Aorta (tissue), 5 donors: ENCODE data around the gene NHLRC4. TPM values are rescaled to one million over a fixed set of nuclear protein-coding genes. Genes with fewer than 3 reads are reported as not detected.

ENCODE experiments used
- ATAC-seq: fragments of 200-7000 bp; cut with Tn5 transposase; one replicate; pipeline ENCODE4 v1.9.1; 2022; ENCODE audit warnings: moderate library complexity; ENCODE audit not compliant: low FRiP score
- DNase-seq, 2 donors: peaks; one replicate each; pipeline ENCODE4 v3.0.0-alpha.2; 2020
- H3K27ac ChIP-seq, 2 donors: one replicate each; pipeline ENCODE4 v1.5.1; 2013; ENCODE audit warnings: low read length in 2 of 2, mild to moderate bottlenecking in 2 of 2, moderate library complexity in 2 of 2, control low read depth in 1 of 2, inconsistent platforms in 1 of 2, low read depth in 1 of 2
- H3K27me3 ChIP-seq, 2 donors: one replicate each; pipeline ENCODE4 v1.6.1; 2013; ENCODE audit warnings: control low read depth in 1 of 2, low read length in 1 of 2, mild to moderate bottlenecking in 1 of 2, moderate library complexity in 1 of 2; ENCODE audit not compliant: insufficient read depth in 2 of 2, control insufficient read depth in 1 of 2
- H3K36me3 ChIP-seq, 2 donors: one replicate each; pipeline ENCODE4 v1.6.1; 2013; ENCODE audit warnings: control low read depth in 1 of 2, low read length in 1 of 2, mild to moderate bottlenecking in 1 of 2; ENCODE audit not compliant: insufficient read depth in 2 of 2, control insufficient read depth in 1 of 2
- H3K4me1 ChIP-seq, 2 donors: one replicate each; pipeline ENCODE4 v1.6.1; 2013; ENCODE audit warnings: low read length in 2 of 2, control low read depth in 1 of 2, mild to moderate bottlenecking in 1 of 2, moderate library complexity in 1 of 2; ENCODE audit not compliant: insufficient read depth in 2 of 2, control insufficient read depth in 1 of 2
- H3K4me3 ChIP-seq, 2 donors: one replicate each; pipeline ENCODE4 v1.5.1; 2013; ENCODE audit warnings: low read length in 2 of 2, control low read depth in 1 of 2, mild to moderate bottlenecking in 1 of 2
- H3K9me3 ChIP-seq: one replicate; pipeline ENCODE4 v1.6.1; 2013; ENCODE audit warnings: mild to moderate bottlenecking, low read length; ENCODE audit not compliant: control insufficient read depth
- WGBS, 2 donors: extraction: QIAGEN DNeasy Blood & Tissue Kit; methylation state at CpG; one replicate each; pipeline ENCODE4 v1.1.7; 2013; 5-methylcytosine and 5-hydroxymethylcytosine counted together
- intact Hi-C, 2 donors: fragments of 100-400 bp; cut with DNase I; formaldehyde crosslinking; loops; one replicate each; pipeline versions ENCODE4 v1.14.2 to v1.15.0; 2022
- polyA plus RNA-seq, 2 donors: library from polyadenylated mRNA; stranded (reverse); fragments of 200-250 nt; gene quantifications; one replicate each; pipeline ENCODE4 v1.2.3, GENCODE V29; 2013
- total RNA-seq, 2 donors: library from RNA; stranded (reverse); fragmentation: NEBNext Ultra II Directional; extraction: Animal tissue kit (Norgen Biotek cat#: 25700); gene quantifications; one replicate each; pipeline ENCODE4 v1.2.1, GENCODE V29; 2021
- donor health status: healthy with polysubstance abuse.
- donor health status: Bipolar disorder and iron deficiency.
- donor health status: DM: no; HTN: no; CAD: no.
- donor health status: DM: no; HTN: no; CAD: no.
- donor health status: DM: yes; HTN: yes; CAD: no.

Gene NHLRC4
- total and polyA plus RNA-seq, 4 donors: 0.25 to 2.6 (median 1.3) TPM

DNA sequence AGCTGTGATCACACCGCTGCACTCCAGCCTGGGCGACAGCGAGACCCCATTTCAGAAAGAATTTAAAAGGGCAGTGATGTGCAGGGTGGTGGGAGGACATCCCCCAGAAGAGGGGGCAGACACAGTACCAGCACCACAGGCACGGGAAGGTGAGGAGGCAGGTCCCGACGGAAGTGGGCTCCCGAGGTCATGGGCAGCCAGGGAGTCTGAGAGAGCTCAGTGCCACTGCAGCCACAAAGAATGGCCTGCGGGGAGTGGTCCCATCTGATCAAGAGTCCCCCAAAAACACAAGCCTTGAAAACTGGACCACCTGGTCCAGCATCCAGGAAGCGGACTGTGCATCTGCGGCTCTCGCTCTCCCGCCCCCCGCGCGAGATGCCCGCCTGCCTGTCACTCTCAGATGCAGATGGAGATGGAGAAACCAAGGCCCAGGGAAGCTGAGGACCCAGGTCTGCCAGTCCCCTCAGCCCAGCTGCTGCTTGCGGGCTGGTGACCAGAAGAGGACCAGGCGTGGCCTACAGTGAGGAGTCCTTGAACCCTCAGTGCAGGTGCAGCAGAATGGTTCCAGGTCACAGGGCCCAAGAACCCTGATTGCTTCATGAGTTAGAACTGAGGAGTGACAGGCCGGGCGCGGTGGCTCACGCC, 43.6 kb upstream of the NHLRC4 start:
- DNase-seq: no peak
- intact Hi-C loops: no loop called here
- Histone ChIP-seq H3K27ac (no peak overlapping the region), H3K27me3 (no peaks in the 10 kb centered on the region), H3K36me3 (no peaks in the 10 kb centered on the region), H3K9me3 (no peaks in the 10 kb centered on the region), H3K4me3 (no peak overlapping the region), H3K4me1 (no peaks in the 10 kb centered on the region)
- WGBS, 2 donors: 93% methylated on average over 22 of the region's 22 CpGs
- ATAC-seq: no peak

DNA sequence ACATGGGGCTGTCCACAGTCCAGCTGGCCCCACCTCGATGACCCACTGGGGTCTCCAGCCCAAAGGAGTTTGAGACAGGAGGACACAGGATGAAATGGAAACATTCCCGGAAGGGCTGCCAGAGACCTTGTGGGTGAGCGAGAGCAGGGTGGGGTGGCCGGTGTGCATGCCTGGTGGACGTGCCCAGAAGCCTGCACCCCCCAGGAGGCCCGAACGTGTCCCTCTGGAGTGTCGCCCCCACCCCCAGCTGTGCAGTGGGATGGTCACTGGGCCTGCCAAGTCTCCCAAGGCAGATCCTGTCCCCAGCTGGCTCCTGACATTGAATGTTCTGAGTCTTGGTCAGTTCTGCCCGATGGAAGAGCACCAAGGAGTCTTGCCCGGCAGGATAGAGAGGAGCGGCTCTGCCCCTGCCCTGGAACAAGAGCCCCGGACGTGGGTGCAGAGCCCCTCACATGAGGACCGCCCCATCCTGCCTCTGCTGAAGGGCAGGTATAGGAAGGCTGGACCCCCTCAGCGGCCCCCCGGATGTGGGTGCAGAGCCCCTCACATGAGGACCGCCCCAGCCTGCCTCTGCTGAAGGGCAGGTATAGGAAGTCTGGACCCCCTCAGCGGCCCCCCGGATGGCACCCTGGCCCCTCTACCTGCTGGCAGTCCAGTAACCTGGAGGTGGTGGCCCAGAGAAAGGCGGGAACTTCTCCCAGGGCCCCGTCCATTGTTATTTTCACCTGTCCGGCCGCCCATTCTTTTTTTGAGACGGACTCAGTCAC, 42.3 kb upstream of the NHLRC4 start:
- 78 to 82% methylated on average over 24 of the region's 24 CpGs for WGBS, 2 donors

GRCh38 chr16:525123-525519, 41.7 kb upstream of the NHLRC4 start:
- no peak for DNase-seq
- Histone ChIP-seq H3K27me3 (no peaks in the 10 kb centered on the region), H3K27ac (no peak overlapping the region), H3K4me1 (no peaks in the 10 kb centered on the region), H3K36me3 (no peaks in the 10 kb centered on the region), H3K4me3 (no peak overlapping the region), H3K9me3 (no peaks in the 10 kb centered on the region)
- 93 to 97% methylated on average over 8 of the region's 8 CpGs for WGBS, 2 donors
- no peak for ATAC-seq
- intact Hi-C loops: no loop called here

More for the DNA sequence above, 42.3 kb upstream of the NHLRC4 start:
- H3K27me3 ChIP-seq: no peaks in the 10 kb centered on the region
- H3K9me3 ChIP-seq: no peaks in the 10 kb centered on the region
- no peak overlapping the region for H3K27ac ChIP-seq
- no peak for ATAC-seq
- no peaks in the 10 kb centered on the region for H3K36me3 ChIP-seq
- no peak for DNase-seq
- intact Hi-C loops: no loop called here
- H3K4me3 ChIP-seq: no peak overlapping the region
- H3K4me1 ChIP-seq: no peaks in the 10 kb centered on the region

DNA sequence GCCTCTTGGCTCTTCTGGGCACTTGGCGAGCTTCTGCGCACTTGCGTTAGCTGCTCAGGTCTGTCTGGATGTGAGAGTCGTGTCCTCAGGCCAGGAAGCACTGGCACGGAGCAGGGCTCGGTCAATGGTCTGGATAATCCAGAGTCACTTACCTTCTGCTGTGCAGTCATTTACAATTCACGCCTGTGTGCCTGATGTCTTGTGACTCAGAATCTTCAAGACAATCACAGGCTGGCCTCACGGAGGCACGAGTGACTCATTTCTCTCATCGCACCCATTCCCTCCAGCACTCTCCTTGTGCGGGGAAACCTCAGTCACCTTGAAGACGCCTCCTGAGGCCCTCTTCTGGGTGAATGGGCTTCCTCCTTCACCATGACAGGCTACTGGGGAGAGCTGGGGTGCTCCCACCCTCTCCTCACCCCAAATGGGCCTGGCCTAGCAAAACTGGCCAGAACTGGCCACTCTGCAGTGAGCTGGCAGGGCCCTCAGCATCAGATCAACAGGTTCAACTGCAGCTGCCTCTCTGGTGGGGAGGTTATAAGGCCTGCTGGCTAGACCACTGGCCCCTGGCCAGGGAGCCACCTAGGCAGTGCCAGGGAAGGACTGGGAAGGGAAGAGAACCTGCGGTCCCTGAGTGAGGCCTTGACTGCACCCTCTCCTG, 41.2 kb upstream of the NHLRC4 start:
- Histone ChIP-seq H3K27ac (no peak overlapping the region), H3K9me3 (no peaks in the 10 kb centered on the region), H3K4me1 (no peaks in the 10 kb centered on the region), H3K36me3 (no peaks in the 10 kb centered on the region), H3K27me3 (no peaks in the 10 kb centered on the region), H3K4me3 (peak overlapping the region in 1 of 2 donors; percentile 24)
- ATAC-seq (no peak), DNase-seq (no peak)
- 65 to 74% methylated on average over 13 of the region's 13 CpGs for WGBS, 2 donors
- intact Hi-C loops: no loop called here

- Histone ChIP-seq H3K36me3 (no peaks in the 10 kb centered on the region), H3K4me1 (no peaks in the 10 kb centered on the region), H3K4me3 (peak overlapping the region; percentile 24 to 44), H3K9me3 (no peaks in the 10 kb centered on the region), H3K27me3 (no peaks in the 10 kb centered on the region), H3K27ac (peak overlapping the region in 1 of 2 donors; percentile 87)
- no peak for DNase-seq
- WGBS, 2 donors: 6% methylated on average over 26 of the region's 26 CpGs
- intact Hi-C loops: loop anchor here in 1 of 2 donors (1.0 kb wide), 1 partner anchor 174 kb away; the partner anchor contains the start of gene AXIN1
- peak; percentile 1 for ATAC-seq
These were observed 40.4 kb upstream of the NHLRC4 start for GRCh38 chr16:526181-527014.

GRCh38 chr16:527015-527903, 39.5 kb upstream of the NHLRC4 start, which contains the start of gene CAPN15:
TSS of gene CAPN15 (plus strand) at chr16:527712. CDS start at chr16:546839, 19,127 bp downstream.
- ATAC-seq (peak; percentile 94), DNase-seq (peak; percentile 92 to 95)
- H3K9me3 ChIP-seq: no peaks in the 10 kb centered on the region
- WGBS, 2 donors: 0% methylated on average over 88 to 129 of the region's 129 CpGs
- H3K4me1 ChIP-seq: no peaks in the 10 kb centered on the region
- peak within 1 kb of the TSS; percentile 73 to 84 for H3K4me3 ChIP-seq
- intact Hi-C loops: loop anchor here in 1 of 2 donors (1.0 kb wide), 1 partner anchor 175 kb away; the partner anchor contains the start of gene AXIN1
- no peaks in the 10 kb centered on the region for H3K27me3 ChIP-seq
- peak within 1 kb of the TSS in 1 of 2 donors; percentile 92 for H3K27ac ChIP-seq
- H3K36me3 ChIP-seq: no peaks in the 10 kb centered on the region

DNA sequence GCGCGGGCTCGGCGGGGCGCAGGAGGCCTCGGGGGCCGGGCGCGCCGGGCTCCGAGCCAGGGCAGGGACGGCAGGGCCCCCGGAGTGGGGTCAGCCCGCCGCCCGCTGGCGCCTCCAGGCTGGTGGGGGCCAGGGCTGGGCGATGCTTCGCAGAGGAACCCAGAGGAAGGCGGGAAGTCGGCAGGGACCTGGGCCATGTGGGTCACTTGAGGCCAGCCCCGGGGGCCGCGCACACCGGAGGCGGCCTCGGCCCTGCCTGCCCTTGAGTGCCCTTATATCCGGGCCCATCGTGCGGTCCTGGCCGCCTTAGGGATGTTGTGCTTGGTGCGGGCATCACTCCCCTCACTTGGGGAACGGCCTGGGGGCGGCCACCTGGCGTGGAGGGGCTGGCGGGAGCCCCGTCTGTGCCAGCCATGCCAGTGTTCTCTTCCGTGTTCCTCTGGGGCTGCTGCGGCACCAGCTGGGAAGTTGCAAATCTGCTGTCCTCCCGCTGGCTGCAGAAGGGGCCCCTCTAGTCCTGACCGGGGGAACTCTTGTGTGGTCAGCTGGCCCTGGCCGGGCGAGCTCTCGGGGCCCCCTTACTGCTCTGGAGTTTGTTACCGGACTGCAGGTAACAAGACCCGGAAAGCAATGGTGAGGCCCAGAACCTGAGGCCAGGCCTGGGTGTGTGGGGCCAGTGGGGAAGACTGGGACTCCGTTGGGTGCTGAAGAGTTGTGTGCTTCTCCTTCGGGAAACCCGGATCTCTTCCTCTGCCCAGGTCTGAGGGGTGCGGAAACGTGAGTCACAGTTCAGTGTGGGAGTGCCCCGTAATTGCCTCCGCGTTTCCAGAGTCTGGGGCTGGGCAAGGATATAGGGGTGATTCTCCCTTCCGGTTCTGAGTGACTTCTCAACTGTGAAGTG, 38.4 kb upstream of the NHLRC4 start:
- H3K4me1 ChIP-seq: no peaks in the 10 kb centered on the region
- no peaks in the 10 kb centered on the region for H3K36me3 ChIP-seq
- H3K4me3 ChIP-seq: peak overlapping the region; percentile 73 to 84
- H3K27ac ChIP-seq: no peak overlapping the region
- no peaks in the 10 kb centered on the region for H3K9me3 ChIP-seq
- DNase-seq: no peak
- ATAC-seq: no peak
- 5 to 7% methylated on average over 34 to 55 of the region's 55 CpGs for WGBS, 2 donors
- intact Hi-C loops: no loop called here
- H3K27me3 ChIP-seq: no peaks in the 10 kb centered on the region
